GM18873 (cell line): ENCODE data around the gene SLC1A4.
"Not testable (repeated sequence)": the region's sequence is repeated elsewhere in the genome, so short reads cannot be mapped to it uniquely, and the experiment has no call there.

Experiments
- ATAC-seq: cut with Tn5 transposase; IDR thresholded peaks from one replicate; pipeline ENCODE4 v1.9.1; 2021; ENCODE audit warnings: mild to moderate bottlenecking, moderate library complexity, moderate number of reproducible peaks; ENCODE audit not compliant: unreplicated experiment, low FRiP score

Gene SLC1A4

DNA sequence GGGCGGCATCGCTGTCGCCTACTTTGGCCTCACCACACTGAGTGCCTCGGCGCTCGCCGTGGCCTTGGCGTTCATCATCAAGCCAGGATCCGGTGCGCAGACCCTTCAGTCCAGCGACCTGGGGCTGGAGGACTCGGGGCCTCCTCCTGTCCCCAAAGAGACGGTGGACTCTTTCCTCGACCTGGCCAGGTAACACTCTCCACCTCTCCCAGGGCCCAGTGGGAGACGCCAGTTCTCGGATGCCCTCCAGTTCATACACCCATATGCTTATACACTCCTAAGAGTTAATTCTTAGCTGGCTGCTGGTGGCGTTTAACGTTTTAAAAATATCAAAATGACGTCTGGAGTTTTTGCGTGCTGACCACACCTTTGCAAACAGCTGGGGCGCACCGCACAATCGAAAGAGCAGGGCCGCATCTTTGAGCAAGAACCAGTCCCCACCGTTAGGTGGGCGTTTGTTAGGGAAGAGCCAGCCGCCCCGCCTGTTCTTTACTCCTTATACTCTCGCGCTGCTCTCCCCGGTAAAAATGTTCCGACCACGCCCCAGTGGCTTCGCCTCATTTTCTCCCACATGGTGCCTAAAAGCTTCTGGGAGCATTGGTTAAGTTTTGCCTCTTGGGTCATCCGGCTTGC lies 899 bp downstream of the SLC1A4 start:
- no peak for ATAC-seq

DNA sequence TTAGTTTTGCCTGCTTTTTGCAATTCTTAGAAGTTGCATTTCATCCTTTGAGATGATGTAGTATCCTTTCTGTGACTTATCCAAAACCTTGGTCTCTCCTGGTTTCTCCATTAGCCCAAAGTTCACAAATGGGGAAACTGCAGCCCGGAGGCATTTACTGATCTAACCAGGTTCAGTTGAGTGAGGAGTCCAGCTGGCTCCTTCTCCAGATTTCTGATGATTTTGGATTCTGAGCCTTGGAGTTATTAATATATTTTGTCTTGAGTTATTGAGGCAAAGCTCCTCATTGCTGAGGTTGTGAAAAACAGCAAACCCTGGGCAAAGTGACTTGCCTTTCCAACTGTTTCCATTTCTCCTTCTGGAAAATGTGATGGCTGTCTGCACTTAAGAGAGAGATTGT lies 1.7 kb downstream of the SLC1A4 start:
- no peak for ATAC-seq

DNA sequence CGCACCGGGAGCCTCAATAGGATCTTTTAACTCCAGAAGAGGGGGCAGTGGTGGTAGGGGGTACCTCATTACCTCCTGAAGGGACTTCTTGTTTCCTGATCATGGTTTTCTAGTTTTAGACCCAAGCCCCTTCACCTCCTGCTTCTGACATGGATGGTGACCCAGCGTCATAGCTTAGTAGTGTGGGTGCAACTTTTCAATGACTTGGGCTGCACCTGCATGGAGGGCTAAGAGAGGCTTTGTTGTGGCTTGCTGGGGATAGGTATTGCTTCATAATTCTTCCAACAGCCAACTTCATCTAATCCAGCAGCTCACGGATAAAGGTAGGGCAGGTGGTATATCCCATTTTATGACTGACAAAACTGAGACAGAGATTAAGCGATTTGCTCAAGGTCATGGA lies 3.0 kb downstream of the SLC1A4 start:
- ATAC-seq, result no peak

DNA sequence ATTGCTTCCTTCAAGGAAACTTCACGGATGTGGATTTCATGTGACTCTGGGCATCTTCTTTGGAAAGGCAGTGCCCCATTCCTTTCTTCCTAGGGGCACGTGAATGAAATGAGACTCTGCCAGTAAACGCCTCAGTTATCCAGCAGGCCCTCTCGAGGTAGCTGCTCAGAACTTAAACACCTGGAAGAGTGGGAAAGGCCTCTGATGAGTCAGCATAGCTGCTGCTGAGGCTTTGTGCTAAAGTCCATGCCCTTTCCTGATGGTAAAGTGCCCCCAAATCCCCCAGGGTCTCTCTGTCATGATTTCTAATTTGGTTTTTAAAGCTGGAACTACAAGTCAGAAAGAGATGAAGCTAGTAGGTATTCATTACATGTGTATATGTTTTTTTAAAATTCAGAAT lies 3.8 kb downstream of the SLC1A4 start:
- ATAC-seq, result no peak

DNA sequence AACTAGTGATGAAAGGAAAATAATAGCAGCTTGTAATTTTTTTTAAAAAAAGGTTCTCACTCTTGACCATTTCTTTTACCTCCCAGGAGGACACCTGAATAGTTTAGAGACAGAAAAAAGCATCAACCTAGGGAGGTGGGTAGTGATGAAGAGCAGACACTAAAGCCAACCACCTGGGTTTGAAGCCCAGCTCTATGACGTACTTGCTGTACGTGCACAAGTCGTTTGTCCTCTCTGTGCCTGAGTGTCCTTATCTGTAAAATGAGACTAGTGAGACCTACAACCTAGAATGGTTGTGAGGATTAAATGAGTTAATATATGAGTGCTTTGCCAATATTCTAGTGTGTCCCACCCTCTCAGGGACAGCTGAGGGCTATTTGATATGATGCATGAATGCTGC lies 5.8 kb downstream of the SLC1A4 start:
- no peak for ATAC-seq

DNA sequence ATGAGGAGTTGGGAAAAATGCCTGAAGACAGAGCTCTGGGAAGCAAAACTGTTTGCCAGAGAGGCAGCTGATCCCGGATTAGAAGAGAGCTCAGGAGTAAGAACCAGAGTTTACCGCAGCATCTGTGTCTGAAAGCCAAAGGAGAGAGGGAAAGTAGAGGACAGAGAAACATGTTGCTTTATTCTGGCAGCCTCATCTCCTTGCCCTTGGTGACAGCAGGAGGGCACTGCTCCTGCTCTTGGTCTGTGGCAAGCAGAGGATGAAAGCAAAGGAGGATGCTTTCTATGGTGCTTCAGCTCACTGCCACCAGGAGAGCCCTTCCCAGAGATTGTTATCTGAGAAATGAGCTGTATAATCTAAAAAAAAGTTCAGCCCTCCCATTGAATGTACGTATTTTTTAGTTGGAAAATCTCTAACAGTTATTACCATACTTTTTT lies 7.7 kb downstream of the SLC1A4 start:
- no peak for ATAC-seq

DNA sequence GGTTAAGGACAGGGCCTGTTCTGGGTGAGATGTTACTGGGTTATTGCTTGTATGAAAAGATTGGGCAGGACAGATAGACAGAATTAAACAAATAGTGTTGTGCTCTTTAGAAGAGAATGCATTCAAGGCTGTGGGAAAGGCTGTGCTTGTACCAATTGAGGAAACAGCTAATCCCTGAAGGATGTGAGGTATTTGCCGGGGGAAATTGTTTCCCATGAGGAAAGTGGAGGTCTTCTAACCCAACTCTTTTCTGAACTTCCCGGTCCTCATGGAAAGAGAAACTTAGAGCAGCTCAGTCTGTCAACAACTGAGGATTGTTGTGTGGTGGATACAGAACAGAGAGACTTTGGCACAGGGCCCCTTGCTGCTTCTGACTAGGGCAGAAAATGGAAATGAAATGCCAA lies 9.5 kb downstream of the SLC1A4 start:
- no peak for ATAC-seq

DNA sequence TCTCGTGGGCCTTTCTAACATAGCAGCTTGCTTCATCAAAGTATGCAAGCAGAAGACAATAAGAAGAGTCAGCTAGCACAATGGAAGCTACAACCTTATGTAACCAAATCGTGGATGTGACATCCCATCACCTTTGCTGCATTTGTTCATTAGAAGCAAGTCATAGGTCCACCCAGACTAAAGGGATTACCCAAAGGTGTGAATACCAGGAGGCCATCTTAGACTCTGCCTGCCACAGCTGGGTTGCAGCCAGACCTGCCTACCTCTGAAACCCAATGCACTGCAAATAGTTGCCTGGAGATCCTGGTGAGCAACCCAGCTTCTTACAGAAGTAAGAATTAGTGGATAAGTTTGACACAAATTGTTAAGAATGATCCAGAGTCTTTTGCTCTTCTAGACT lies 10.6 kb downstream of the SLC1A4 start:
- ATAC-seq, result no peak

DNA sequence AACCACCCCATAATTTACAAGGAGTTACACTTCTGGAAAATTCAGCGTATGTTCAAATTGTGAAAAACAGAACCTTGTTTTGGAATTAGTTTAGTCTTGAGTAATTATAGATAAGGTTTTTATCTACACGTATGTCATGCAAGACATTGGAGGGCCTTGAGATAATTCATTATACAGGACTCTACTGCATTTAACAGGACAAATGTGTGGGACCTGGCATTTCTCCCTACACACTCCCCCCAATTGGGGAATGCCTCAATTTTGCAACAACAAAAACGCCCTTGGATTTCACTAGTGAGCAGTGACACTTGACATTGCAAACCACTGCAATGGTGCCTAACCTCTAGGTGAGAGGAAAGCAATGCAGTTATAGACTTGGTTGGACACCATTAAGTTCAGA lies 11.4 kb downstream of the SLC1A4 start:
- ATAC-seq, result no peak

DNA sequence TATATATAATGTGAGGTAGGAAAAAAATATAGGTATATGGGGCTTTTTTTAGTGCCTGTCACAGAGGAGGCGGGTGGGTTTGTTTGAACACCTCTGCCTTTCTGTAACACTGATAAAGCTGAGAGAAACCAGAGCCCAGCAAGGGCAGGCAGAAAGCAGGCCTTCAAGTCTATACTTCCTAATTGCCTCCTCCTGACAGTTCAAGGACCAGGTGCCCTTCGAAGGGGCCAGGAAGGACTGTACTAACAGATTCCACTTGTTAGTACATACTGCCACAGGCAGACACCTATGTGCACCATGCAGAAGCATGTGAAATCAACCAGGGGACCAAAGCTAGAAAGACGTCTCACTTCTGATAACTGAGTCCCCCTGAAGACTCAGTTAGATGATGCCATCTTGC lies 13.8 kb downstream of the SLC1A4 start:
- ATAC-seq, result no peak

DNA sequence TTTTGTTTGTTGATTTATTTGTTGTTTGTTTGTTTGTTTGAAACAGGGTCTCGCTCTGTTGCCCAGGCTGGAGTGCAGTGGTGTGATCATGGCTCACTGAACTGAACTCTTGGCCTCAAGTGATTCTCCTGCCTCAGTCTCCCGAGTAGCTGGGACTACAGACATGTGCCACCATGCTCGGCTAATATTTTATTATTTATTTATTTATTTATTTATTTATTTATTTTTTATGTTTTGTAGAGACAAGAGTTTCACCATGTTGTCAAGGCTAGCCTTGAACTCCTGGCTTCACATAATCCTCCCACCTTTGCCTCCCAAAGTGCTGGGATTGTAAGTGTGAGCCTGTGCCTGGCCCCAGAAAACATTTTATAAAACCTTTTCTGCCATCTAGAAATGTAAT lies 15.0 kb downstream of the SLC1A4 start:
- ATAC-seq, result not testable (repeated sequence)

DNA sequence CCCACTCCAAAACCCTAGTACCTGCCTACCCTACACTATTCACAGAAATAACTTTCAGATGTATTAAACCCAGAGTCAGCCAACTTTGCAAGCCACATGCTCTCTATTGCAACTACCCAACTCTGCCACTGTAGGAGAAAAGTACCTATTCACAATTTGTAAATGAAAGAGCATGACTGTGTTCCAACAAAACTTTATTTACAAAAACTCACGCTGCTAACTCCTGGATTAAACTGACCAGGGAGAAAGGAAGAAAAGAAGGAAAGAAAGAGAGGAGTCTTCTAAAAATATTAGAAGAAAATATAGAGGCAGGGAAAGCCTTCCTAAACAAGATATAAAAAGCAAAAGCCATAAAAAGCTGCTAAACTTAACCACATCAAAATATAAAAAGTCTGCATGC lies 24.6 kb downstream of the SLC1A4 start:
- no peak for ATAC-seq

DNA sequence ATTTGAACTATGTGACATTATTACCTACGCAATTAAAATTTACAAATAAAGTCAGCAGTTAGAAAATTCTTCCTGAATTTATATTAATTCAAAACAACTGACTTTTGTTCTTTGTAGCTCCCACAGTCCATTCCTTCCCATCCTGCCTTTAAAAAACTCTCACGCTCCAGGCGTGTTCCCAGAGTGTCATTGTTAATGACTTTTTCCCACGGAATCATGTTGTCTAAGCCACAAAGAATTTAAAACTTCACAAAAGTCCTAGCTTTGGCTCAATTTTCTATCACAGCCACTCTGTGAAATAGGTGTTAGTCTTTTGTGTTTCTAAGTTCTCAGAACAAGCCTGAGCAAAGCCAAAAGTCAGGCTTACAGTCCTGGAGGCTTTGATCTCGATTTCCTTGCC lies 26.5 kb downstream of the SLC1A4 start:
- ATAC-seq, result no peak

DNA sequence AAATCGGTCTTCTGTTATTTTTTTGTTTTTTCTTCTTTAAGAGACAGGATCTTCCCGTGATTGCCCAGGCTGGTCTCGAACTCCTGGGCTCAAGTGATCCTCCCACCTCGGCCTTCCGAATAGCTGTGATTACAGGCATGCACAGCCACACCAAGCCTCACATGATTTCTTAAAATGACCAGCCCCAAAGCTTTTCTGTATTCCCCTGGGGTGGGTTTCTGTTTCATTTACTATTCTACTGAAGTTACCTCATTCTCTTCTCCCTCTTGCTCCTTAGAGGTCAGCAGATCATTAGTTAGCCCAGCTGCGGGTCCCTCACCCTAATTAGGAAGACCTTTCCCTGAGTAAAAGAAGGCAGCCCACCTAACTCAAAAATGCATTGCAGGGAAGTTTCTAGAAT lies 27.6 kb downstream of the SLC1A4 start:
- ATAC-seq, result no peak

DNA sequence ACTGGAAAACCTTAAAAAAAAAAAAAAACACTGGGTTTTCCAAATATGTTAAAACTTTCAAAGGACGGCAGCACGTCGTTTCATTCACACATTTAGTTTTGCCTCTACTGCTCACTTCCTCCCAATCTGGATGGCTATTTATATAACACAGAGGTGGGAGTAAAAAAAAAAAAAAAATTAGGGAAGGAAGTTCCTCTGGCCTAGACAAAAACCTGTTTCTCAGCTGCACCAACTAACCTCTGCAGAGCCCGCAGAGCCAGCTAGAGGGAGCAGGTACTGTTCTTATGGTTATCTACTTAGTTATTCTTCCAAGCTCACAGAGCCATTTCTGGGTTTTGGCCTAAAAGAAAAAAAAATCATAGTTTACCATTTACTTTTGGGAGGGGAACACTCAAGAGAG lies 28.1 kb downstream of the SLC1A4 start:
- ATAC-seq, result no peak

DNA sequence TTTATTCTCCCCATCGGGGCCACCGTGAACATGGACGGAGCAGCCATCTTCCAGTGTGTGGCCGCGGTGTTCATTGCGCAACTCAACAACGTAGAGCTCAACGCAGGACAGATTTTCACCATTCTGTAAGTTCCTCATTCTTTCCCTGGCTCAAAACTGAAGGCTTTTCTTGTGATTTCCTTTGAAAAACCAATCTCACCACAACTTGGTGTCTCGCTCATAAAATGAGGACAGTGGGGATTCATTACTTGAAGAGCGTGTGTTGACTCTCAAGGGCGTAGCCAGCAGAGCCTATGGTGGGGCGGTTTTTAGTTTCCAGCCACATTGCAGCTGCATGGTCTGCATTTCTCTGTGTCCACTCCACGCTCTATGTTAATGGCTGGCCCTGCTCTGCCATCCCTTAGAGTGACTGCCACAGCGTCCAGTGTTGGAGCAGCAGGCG lies 29.0 kb downstream of the SLC1A4 start:
- ATAC-seq, result no peak

DNA sequence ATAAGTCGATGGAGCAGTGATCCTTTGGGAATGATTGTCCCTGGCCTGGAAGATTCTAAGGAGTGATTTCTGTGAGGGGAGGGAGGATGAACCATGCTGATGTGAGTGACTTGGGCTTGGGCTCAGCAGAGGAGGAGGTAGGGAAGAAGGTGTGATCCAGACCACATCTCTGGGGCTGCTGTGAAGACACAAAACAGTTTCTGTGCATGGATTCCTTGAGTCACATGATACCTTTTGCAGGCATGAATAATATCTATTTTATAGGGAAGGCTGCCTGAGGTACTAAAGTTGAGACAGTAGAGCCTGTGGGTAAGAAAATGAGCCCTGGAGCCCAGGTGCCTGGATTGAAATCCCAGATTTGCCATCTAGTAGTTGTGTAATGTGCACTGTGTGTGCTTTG lies 29.8 kb downstream of the SLC1A4 start:
- no peak for ATAC-seq

DNA sequence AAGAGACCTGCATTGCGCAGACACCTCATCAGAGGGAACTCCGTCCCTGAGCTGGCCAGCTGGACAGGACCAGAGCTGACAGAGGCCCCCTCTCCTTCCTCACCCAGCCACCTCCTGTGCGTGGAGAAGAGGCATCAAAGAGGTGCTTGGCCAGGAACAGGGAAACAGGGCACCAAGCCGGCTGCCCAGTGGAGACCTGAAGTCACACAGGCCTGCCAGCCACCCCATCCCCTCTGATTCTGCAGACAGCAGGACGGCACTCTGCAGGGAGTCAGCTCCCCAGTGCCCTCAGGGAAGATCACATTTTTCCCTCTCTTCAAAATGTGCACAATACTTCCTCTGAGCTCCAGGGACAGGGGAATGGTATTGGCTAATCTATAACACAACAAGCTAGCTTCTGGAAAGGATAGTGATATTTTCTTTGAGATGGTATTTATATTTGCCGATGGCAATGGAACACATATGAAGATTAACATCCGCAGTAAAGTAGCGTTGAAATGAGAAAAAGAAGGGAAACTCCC lies 30.5 kb downstream of the SLC1A4 start:
- ATAC-seq, result no peak

DNA sequence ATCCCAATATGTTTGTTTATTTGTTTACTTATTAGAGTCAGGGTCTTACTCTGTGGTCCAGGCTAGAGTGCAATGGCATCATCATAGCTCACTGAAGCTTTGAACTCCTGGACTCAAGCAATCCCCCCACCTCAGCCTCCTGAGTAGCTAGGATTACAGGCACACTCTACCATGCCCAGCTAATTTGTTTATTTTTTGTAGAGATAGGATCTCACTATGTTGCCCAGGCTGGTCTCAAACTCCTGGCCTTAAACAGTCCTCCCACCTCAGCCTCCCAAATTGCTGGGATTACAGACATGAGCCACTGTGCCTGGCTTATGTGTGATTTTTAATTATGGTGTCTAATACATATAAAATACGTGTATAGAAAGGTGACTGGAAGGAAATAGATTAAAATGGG lies 31.1 kb downstream of the SLC1A4 start:
- not testable (repeated sequence) for ATAC-seq

DNA sequence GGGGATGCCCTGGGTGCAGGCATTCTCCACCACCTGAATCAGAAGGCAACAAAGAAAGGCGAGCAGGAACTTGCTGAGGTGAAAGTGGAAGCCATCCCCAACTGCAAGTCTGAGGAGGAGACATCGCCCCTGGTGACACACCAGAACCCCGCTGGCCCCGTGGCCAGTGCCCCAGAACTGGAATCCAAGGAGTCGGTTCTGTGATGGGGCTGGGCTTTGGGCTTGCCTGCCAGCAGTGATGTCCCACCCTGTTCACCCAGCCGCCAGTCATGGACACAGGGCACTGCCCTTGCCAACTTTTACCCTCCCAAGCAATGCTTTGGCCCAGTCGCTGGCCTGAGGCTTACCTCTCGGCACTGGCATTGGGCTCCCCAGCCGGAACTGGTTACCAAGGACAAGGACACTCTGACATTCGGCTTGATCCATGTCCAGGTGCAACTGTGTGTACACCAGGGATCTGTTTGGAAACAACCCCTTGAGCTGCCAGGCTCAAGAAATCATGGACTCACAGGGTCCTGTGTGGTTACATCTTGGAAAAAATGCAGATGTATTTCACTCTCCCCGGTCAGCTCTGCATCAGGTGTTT lies 31.8 kb downstream of the SLC1A4 start:
- no peak for ATAC-seq

DNA sequence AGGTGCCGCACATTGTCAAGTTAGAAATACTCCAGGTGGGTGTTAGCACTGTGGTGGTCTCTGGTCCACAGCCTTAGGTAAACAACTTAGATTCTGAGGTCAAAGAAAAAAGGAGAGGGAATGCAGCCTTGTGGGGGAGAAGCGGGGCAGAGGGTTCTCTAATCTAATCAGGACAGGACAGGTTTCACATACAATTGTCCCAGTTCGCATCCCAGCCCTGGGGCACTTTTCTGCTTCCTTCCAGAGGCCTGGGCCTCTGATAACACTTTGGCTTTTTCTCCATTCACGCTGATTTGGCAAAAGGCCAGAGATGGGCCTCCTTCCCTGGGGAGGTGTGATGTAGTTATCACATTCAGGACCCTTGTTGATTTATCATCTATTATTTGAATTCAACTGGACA lies 32.5 kb downstream of the SLC1A4 start:
- ATAC-seq, result no peak

DNA sequence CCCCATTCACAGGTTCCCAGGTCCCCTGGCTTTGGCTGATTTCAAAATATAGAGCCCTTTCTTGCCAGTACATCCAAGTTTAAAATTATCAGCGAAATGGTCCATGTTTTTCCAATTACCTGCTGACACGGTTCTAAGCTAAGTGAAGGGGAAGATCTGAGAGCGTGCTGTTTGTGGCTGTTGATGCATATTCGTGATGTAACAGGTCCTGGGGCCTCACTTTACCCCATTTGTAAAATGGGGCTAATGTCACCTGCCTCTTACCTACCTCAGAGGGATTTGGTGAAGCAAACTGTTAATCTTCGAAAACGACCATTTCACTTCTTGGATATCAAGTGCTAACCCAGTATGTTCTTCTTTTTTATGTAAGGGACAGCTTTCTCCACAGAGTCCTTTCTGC lies 33.0 kb downstream of the SLC1A4 start:
- no peak for ATAC-seq
